DND-41 (cell line): ENCODE measurements around the gene DND1.

Experiments
- ATAC-seq: fragments of 200-7000 bp; cut with Tn5 transposase; 3 replicates; pipeline ENCODE4 v1.9.1; 2021; ENCODE audit warnings: low read depth; ENCODE audit not compliant: insufficient read depth
- DNase-seq: peaks from one replicate; pipeline ENCODE4 v3.0.0-alpha.2; 2020
- H2AFZ ChIP-seq: 2 replicates; pipeline ENCODE4 v1.6.0; 2012; ENCODE audit warnings: low read depth, low read length
- H3K27ac ChIP-seq: 2 replicates; pipeline ENCODE4 v1.5.1; 2012; ENCODE audit warnings: low read length, inconsistent platforms
- H3K27me3 ChIP-seq: fragments of 200-600 bp; sonication (generic); 2 replicates; pipeline ENCODE4 v1.6.0; 2012; ENCODE audit warnings: low read length, mild to moderate bottlenecking, inconsistent platforms; ENCODE audit not compliant: insufficient read depth, poor library complexity
- H3K36me3 ChIP-seq: 2 replicates; pipeline ENCODE4 v1.5.1; 2012; ENCODE audit warnings: low read length, inconsistent platforms; ENCODE audit not compliant: insufficient read depth
- H3K4me1 ChIP-seq: 2 replicates; pipeline ENCODE4 v1.5.1; 2012; ENCODE audit warnings: mild to moderate bottlenecking, low read length; ENCODE audit not compliant: insufficient read depth
- H3K4me2 ChIP-seq: 2 replicates; pipeline ENCODE4 v1.6.0; 2012; ENCODE audit warnings: mild to moderate bottlenecking, moderate library complexity, low read length, inconsistent platforms; ENCODE audit not compliant: insufficient read depth
- H3K4me3 ChIP-seq, 2 experiments: fragments of 200-600 bp in 1 of 2; shearing (Covaris generic) in 1 of 2; 2 replicates each; pipeline ENCODE4 v1.5.1; 2012 to 2016; ENCODE audit warnings: inconsistent platforms in 2 of 2, low read length in 2 of 2, mild to moderate bottlenecking in 2 of 2, low read depth in 1 of 2, moderate library complexity in 1 of 2
- H3K79me2 ChIP-seq: 2 replicates; pipeline ENCODE4 v1.6.0; 2012; ENCODE audit warnings: low read length, inconsistent platforms; ENCODE audit not compliant: insufficient read depth
- H3K9ac ChIP-seq: 2 replicates; pipeline ENCODE4 v1.6.0; 2012; ENCODE audit warnings: low read depth, mild to moderate bottlenecking, inconsistent platforms, low read length, moderate library complexity
- H3K9me3 ChIP-seq: 2 replicates; pipeline ENCODE4 v1.5.1; 2012; ENCODE audit warnings: low read length, moderate library complexity, mild to moderate bottlenecking, inconsistent platforms; ENCODE audit not compliant: insufficient read depth, severe bottlenecking
- H4K20me1 ChIP-seq: 2 replicates; pipeline ENCODE4 v1.6.0; 2012; ENCODE audit warnings: low read length; ENCODE audit not compliant: insufficient read depth
- EZH2 ChIP-seq: IDR thresholded peaks from 3 replicates; pipeline ENCODE4 v1.6.1; 2012; ENCODE audit warnings: borderline replicate concordance, low read depth, mild to moderate bottlenecking, moderate library complexity, low read length, inconsistent platforms; ENCODE audit not compliant: severe bottlenecking
- TF ChIP-seq, protein P1 (sequence below): IDR thresholded peaks from 2 replicates; pipeline ENCODE4 v1.5.1; 2012; ENCODE audit warnings: borderline replicate concordance, low read length, moderate library complexity, mild to moderate bottlenecking; ENCODE audit not compliant: poor library complexity, severe bottlenecking; ENCODE audit errors: extremely low read depth

DND1 gene

DNA sequence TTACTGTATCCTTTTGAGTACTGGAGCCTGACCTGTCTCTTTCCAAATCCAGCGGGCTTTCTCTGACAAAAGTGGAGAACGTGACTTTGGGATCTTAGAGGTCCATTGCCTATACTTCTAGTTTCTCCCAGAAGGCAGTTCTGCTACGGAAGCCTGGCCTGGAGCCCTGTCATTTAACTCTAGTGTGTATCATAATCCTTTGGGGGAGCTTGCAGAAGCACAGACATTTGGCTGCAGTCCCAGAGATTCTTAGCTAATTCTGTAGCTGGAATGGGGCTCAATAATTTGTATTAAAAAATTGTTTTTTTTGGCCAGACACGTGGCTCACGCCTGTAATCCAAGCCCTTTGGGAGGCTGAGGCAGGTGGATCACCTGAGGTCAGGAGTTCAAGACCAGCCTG, 20.9 kb upstream of the DND1 start:
- Histone ChIP-seq H3K4me2 (no peak overlapping the region), H3K4me1 (peaks cover 32% of the 10 kb centered on the region), H3K9ac (no peak overlapping the region), H4K20me1 (no peaks in the 10 kb centered on the region), H3K27me3 (no peaks in the 10 kb centered on the region), H3K27ac (no peak overlapping the region), H3K79me2 (peaks cover 51% of the 10 kb centered on the region), H3K9me3 (no peaks in the 10 kb centered on the region), H3K36me3 (peaks cover 72% of the 10 kb centered on the region), H3K4me3 (no peak overlapping the region), H2AFZ (no peak overlapping the region)
- no peak for ATAC-seq
- TF ChIP-seq, protein P1, sequence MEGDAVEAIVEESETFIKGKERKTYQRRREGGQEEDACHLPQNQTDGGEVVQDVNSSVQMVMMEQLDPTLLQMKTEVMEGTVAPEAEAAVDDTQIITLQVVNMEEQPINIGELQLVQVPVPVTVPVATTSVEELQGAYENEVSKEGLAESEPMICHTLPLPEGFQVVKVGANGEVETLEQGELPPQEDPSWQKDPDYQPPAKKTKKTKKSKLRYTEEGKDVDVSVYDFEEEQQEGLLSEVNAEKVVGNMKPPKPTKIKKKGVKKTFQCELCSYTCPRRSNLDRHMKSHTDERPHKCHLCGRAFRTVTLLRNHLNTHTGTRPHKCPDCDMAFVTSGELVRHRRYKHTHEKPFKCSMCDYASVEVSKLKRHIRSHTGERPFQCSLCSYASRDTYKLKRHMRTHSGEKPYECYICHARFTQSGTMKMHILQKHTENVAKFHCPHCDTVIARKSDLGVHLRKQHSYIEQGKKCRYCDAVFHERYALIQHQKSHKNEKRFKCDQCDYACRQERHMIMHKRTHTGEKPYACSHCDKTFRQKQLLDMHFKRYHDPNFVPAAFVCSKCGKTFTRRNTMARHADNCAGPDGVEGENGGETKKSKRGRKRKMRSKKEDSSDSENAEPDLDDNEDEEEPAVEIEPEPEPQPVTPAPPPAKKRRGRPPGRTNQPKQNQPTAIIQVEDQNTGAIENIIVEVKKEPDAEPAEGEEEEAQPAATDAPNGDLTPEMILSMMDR = no peak
- TF ChIP-seq EZH2 = no peak
- no peak for DNase-seq

DNA sequence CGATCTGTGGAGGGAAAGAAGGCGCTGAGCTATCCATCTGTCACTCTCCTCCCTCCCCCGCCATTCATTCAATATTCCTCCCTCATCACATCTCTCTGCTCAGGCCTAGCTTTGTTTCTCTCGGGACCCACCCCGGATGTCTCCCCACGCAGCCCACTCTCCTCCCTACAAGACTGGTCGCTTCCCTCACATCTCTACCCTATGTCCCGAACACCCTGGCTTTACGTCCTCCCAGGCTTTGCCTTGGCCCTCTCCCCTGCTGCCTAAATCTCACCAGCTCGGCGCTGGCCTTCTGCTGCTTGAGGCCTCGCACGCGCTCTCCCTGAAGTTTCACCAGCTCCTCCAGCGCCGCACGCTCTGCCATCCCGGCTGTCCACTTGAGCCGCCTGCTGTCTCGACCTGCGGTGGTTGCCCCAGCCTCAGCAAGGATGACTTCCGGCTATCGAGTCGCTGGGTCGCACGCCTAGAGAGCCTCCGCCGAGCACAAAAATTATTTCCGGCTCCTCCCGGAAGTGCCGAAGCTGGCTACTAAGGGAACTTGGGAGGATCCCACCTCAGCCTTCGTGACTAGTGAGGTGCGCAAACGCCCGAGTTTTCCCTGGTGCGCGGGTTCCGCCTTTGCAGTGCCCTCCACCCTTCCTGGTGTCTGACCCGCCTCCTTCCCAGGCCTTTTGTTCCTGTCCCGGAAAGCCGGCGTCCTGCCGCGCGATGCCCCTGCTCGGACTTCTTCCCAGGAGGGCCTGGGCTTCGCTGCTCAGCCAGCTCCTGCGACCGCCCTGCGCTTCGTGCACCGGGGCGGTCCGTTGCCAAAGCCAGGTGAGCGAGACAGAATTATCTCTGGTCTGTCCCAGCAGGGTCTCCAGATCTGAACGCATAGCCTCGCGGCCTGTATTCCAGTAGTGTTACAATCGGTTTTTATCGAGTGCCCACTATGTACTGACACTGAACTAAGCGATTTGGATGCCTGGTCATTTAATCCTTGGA, 17.9 kb upstream of the DND1 start, which contains the start of the genes HARS1 and HARS2:
HARS1 (minus strand) TSS at position 430 of the 984 bp plus-strand sequence; CDS start at position 364, 66 bp downstream.
HARS2 (plus strand) TSS at position 515 of the 984 bp plus-strand sequence; CDS start at position 709, 194 bp downstream.
- ATAC-seq = peak; percentile 98
- Histone ChIP-seq H3K9me3 (no peaks in the 10 kb centered on the region), H3K4me2 (peak within 1 kb of the TSS; percentile 96), H3K4me3 (peak within 1 kb of the TSS; percentile 81 to 99), H4K20me1 (no peaks in the 10 kb centered on the region), H3K9ac (peak within 1 kb of the TSS; percentile 95), H3K79me2 (peaks cover 60% of the 10 kb centered on the region), H3K4me1 (peaks cover 42% of the 10 kb centered on the region), H3K27me3 (no peaks in the 10 kb centered on the region), H3K27ac (peak within 1 kb of the TSS; percentile 83), H2AFZ (peak within 1 kb of the TSS; percentile 85), H3K36me3 (peaks cover 68% of the 10 kb centered on the region)
- TF ChIP-seq, protein P1 = no peak
- TF ChIP-seq EZH2 = no peak
- DNase-seq = peak; percentile 89

DNA sequence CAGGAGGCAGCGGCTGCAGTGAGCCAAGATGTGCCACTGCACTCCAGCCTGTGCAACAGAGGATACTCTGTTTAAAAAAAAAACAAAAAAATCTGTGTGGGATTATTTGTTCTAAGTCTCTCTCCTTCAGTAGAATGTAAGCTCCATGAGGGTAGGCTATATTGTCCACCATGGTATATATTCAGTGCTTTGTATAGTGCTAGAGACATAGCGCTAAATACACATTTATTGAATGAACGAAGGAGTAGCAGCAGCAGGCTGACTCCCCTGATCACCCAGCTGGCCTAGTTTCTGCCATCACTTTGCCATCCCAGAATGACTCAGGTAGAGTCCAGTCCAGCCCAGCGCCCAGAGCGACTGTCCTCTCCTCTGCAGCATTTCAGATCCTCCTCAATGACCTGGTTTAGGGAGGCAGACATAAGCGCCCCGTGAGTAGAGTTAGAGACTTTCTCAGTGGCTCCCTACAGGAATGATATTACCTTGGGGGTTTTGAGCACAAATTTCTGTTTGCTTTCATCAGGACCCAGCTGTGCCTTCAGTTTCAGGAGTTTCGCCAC, 17.1 kb upstream of the DND1 start:
- ATAC-seq = no peak
- Histone ChIP-seq H3K36me3 (peaks cover 61% of the 10 kb centered on the region), H3K79me2 (peaks cover 60% of the 10 kb centered on the region), H3K4me3 (peak overlapping the region; percentile 81 to 99; a peak in 3 of 4 replicates), H3K4me2 (peak overlapping the region; percentile 96), H2AFZ (peak overlapping the region; percentile 85), H3K9ac (peak overlapping the region; percentile 95), H3K9me3 (no peaks in the 10 kb centered on the region), H4K20me1 (no peaks in the 10 kb centered on the region), H3K27me3 (no peaks in the 10 kb centered on the region), H3K4me1 (peaks cover 42% of the 10 kb centered on the region), H3K27ac (peak overlapping the region; percentile 83)
- TF ChIP-seq EZH2 = no peak
- TF ChIP-seq, protein P1 = no peak
- DNase-seq = no peak
